Gastrocnemius medialis (tissue), 4 donors: ENCODE measurements around the gene GXYLT1. TPM values are rescaled to one million over a fixed set of nuclear protein-coding genes. Genes with fewer than 3 reads are reported as not detected.

Source experiments
- ATAC-seq, 2 donors: fragments of 150-250 bp; one replicate each; pipeline ENCODE4 v1.9.1; 2016
- DNase-seq, 2 donors: peaks; one replicate each; pipeline ENCODE4 v3.0.0-alpha.2; 2019
- H3K27ac ChIP-seq, 4 donors: fragments of 200-600 bp; sonication (generic); 1 replicate in 1 of 4; 2 replicates in 3 of 4; pipeline ENCODE4 v1.5.1; 2016 to 2018; ENCODE audit warnings: mild to moderate bottlenecking in 2 of 4, moderate library complexity in 1 of 4
- H3K27me3 ChIP-seq, 3 donors: fragments of 200-600 bp; sonication (generic) in 2 of 3; 1 replicate in 1 of 3; 2 replicates in 2 of 3; pipeline versions ENCODE4 v1.5.1 to v1.6.0; 2016 to 2019; ENCODE audit warnings: mild to moderate bottlenecking in 1 of 3, moderate library complexity in 1 of 3
- H3K36me3 ChIP-seq, 2 donors: fragments of 200-600 bp; sonication (generic) in 1 of 2; one replicate each; pipeline ENCODE4 v1.5.1; 2017 to 2018
- H3K4me1 ChIP-seq, 2 donors: fragments of 200-600 bp; sonication (generic) in 1 of 2; one replicate each; pipeline ENCODE4 v1.5.1; 2016 to 2017; ENCODE audit warnings: mild to moderate bottlenecking in 2 of 2
- H3K4me3 ChIP-seq, 4 donors: fragments of 200-600 bp; sonication (generic) in 3 of 4; 1 replicate in 1 of 4; 2 replicates in 3 of 4; pipeline ENCODE4 v1.5.1; 2016 to 2019; ENCODE audit warnings: mild to moderate bottlenecking in 2 of 4
- H3K9me3 ChIP-seq, 3 donors: fragments of 200-600 bp; sonication (generic) in 2 of 3; 1 replicate in 1 of 3; 2 replicates in 2 of 3; pipeline ENCODE4 v1.5.1; 2016 to 2019
- POLR2A ChIP-seq, 2 donors: fragments of 450-650 bp; IDR thresholded peaks; one replicate each; pipeline ENCODE4 v1.6.1; 2017; ENCODE audit warnings: antibody characterized with exemption in 2 of 2, mild to moderate bottlenecking in 2 of 2, moderate library complexity in 2 of 2
- in situ Hi-C, 4 donors: fragments of 200-750 bp; cut with MboI; loops; one replicate each; pipeline versions ENCODE4 v1.15.0 to v1.8.0; 2017; ENCODE audit warnings: low sequenced_read_pairs in 4 of 4
- intact Hi-C: fragments of 100-400 bp; cut with DNase I; formaldehyde crosslinking; loops from one replicate; pipeline ENCODE4 v1.15.1; 2023; ENCODE audit warnings: low total_unique reads
- total RNA-seq, 4 donors: library from RNA; depleted of rRNA; stranded (reverse); fragments of >200 nt; gene quantifications; one replicate each; pipeline versions ENCODE4 v1.1.0 to v1.2.3, GENCODE V29; 2016
- TF ChIP-seq, protein P1 (sequence below), 5 experiments: fragments of 450-650 bp in 3 of 5; fragments of 200-600 bp in 2 of 5; sonication (generic) in 2 of 5; IDR thresholded peaks in 4 of 5; conservative IDR thresholded peaks in 1 of 5; 1 replicate in 4 of 5; 2 replicates in 1 of 5; pipeline ENCODE4 v1.5.1; 2016 to 2019; ENCODE audit warnings: antibody characterized with exemption in 5 of 5, mild to moderate bottlenecking in 3 of 5, moderate library complexity in 3 of 5

Gene GXYLT1
- total RNA-seq, 4 donors from 2014 or later, result 4.4 to 5.5 (median 5.0) TPM

DNA sequence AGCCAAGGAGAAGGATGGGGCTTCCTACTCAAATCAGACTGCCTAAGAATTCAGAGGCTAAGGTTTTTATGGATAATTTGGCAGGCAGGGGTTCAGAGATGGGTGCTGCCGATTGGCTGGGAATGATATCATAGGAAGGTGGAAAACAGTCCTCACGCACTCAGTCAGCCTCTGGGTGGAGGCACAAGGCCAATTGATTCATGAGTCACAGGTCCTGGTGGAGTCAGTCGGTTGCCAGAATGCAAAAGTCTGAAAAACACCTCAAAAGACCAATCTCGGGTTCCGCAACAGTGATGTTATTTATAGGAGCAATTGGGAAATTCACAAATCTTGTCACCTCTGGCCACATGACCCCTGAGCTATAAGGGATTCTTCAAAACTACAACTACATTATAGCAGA is 105.5 kb downstream of the GXYLT1 start:
- intact Hi-C loops, result no loop called here
- Histone ChIP-seq H3K9me3 (no peaks in the 10 kb centered on the region), H3K27me3 (no peaks in the 10 kb centered on the region), H3K4me3 (no peak overlapping the region), H3K27ac (no peak overlapping the region), H3K36me3 (no peaks in the 10 kb centered on the region), H3K4me1 (no peaks in the 10 kb centered on the region)
- ATAC-seq, result no peak
- DNase-seq, result peak in 1 of 2 donors; percentile 17
- no peak for TF ChIP-seq POLR2A (IDR thresholded peaks at IDR 0.05)
- TF ChIP-seq, protein P1, sequence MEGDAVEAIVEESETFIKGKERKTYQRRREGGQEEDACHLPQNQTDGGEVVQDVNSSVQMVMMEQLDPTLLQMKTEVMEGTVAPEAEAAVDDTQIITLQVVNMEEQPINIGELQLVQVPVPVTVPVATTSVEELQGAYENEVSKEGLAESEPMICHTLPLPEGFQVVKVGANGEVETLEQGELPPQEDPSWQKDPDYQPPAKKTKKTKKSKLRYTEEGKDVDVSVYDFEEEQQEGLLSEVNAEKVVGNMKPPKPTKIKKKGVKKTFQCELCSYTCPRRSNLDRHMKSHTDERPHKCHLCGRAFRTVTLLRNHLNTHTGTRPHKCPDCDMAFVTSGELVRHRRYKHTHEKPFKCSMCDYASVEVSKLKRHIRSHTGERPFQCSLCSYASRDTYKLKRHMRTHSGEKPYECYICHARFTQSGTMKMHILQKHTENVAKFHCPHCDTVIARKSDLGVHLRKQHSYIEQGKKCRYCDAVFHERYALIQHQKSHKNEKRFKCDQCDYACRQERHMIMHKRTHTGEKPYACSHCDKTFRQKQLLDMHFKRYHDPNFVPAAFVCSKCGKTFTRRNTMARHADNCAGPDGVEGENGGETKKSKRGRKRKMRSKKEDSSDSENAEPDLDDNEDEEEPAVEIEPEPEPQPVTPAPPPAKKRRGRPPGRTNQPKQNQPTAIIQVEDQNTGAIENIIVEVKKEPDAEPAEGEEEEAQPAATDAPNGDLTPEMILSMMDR (IDR thresholded peaks at IDR 0.05 in 4 of 5, conservative IDR thresholded peaks at IDR 0.05 in 1 of 5), result no peak
- in situ Hi-C loops, result no loop called here

DNA sequence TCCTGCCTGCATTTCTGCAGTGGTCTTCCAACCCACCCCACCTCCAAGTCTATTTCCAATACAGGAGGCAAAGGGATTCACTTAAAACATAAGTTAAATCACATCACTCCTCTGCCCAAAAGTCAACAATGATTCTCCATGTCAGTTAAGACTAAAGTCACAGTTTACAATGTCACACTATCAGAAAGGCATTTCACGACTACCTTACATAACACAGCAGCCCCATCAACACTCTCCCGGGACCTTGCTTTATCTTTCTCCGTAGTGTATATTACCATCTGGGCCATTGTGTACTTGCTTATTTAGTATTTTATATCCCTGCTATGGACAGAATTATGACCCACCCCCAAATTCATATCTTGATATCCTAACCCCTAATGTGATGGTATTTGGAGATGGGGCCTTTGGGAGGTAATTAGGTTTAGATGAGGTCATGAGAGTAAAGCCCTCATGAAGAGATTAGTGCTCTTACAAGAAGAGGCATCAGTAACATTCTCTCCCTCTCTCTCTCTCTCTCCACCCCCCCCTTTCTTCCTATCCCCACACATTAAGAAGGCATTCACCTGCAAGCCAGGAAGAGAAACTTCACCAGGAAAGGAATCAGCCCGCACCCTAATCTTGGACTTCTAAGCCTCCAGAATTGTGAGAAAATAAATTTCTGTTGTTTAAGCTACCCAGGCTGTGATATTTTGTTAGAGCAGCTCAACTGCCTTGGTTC is 112.7 kb downstream of the GXYLT1 start:
- no peak for DNase-seq
- Histone ChIP-seq H3K36me3 (no peaks in the 10 kb centered on the region), H3K4me1 (no peaks in the 10 kb centered on the region), H3K4me3 (no peak overlapping the region), H3K27me3 (no peaks in the 10 kb centered on the region), H3K27ac (no peak overlapping the region), H3K9me3 (no peaks in the 10 kb centered on the region)
- no peak for ATAC-seq
- in situ Hi-C loops, result no loop called here
- TF ChIP-seq POLR2A (IDR thresholded peaks at IDR 0.05), result no peak
- TF ChIP-seq, protein P1 (IDR thresholded peaks at IDR 0.05 in 4 of 5, conservative IDR thresholded peaks at IDR 0.05 in 1 of 5), result no peak
- intact Hi-C loops, result no loop called here

Other genes starting within 250 kb of the GXYLT1 start
- gene YAF2, start 93.4 kb upstream of the GXYLT1 start, total RNA-seq, result 10 to 100 TPM; 38.5 to 66.9 (median 54.5) TPM
- gene ZCRB1, start 181.2 kb upstream of the GXYLT1 start, total RNA-seq, result 10 to 100 TPM; 24.4 to 42.4 (median 35.0) TPM
- gene PPHLN1, start 181.3 kb upstream of the GXYLT1 start, total RNA-seq, result 10 to 100 TPM; 32.7 to 52.3 (median 43.5) TPM